NCI-H510A treated with DMSO at 0.1 percent for 48 hours (cell line): ENCODE data around the gene TPPP.
"Not testable (repeated sequence)": the region's sequence is repeated elsewhere in the genome, so short reads cannot be mapped to it uniquely, and the experiment has no call there.

ENCODE experiments used
- DNase-seq: peaks from one replicate; lab custom pipeline; 2025; lab: John Stamatoyannopoulos, UW

The TPPP gene

GRCh38 chr5:692529-693041 lies 567 bp downstream of the TPPP start:
- not testable (repeated sequence) for DNase-seq

- no peak for DNase-seq
Measured at GRCh38 chr5:691817-692528, 1.2 kb downstream of the TPPP start.

GRCh38 chr5:691049-691448 lies 2.1 kb downstream of the TPPP start:
- not testable (repeated sequence) for DNase-seq

- not testable (repeated sequence) for DNase-seq
Measured at GRCh38 chr5:690293-690692, 2.9 kb downstream of the TPPP start.

- not testable (repeated sequence) for DNase-seq
Measured at GRCh38 chr5:688348-689010, 4.7 kb downstream of the TPPP start.

GRCh38 chr5:686936-687335 lies 6.2 kb downstream of the TPPP start:
- DNase-seq, result not testable (repeated sequence)

GRCh38 chr5:686172-686523 lies 7.0 kb downstream of the TPPP start:
- not testable (repeated sequence) for DNase-seq

GRCh38 chr5:685262-686171 lies 7.6 kb downstream of the TPPP start:
- DNase-seq, result no peak

- no peak for DNase-seq
Measured at GRCh38 chr5:684751-685216, 8.4 kb downstream of the TPPP start.

- no peak for DNase-seq
Measured at GRCh38 chr5:683551-684481, 9.3 kb downstream of the TPPP start.

GRCh38 chr5:682651-683358 lies 10.3 kb downstream of the TPPP start:
- not testable (repeated sequence) for DNase-seq

GRCh38 chr5:682216-682615 lies 10.9 kb downstream of the TPPP start:
- not testable (repeated sequence) for DNase-seq

GRCh38 chr5:681317-682191 lies 11.6 kb downstream of the TPPP start:
- not testable (repeated sequence) for DNase-seq

GRCh38 chr5:680836-681235 lies 12.3 kb downstream of the TPPP start:
- DNase-seq, result not testable (repeated sequence)

- not testable (repeated sequence) for DNase-seq
Measured at GRCh38 chr5:680118-680795, 12.9 kb downstream of the TPPP start.

- not testable (repeated sequence) for DNase-seq
Measured at GRCh38 chr5:679166-679895, 13.8 kb downstream of the TPPP start.

GRCh38 chr5:678521-678920 lies 14.6 kb downstream of the TPPP start:
- not testable (repeated sequence) for DNase-seq
